T47D (cell line): Measurements from ENCODE around the gene SPTLC2.
A peak's percentile ranks its signal among the peaks of the same experiment; 100 is the strongest.

Experiments used
- DNase-seq, 2 experiments: peaks; one replicate each; pipeline versions ENCODE4 v3.0.0 to v3.0.0-alpha.2; 2011 to 2012; ENCODE audit warnings: low read depth in 1 of 2, low spot score in 1 of 2
- JUND ChIP-seq: IDR thresholded peaks from 2 replicates; pipeline ENCODE4 v1.6.1; 2012; ENCODE audit warnings: low read depth
- in situ Hi-C: cut with HindIII; loops from 2 replicates; pipeline ENCODE4 v1.10.0; 2016; ENCODE audit warnings: low sequenced_read_pairs, low pct_unique_long_range_greater_than_20kb

The SPTLC2 gene

GRCh38 chr14:77498120-77498979 is 118.1 kb downstream of the SPTLC2 start, which contains the start of gene ISM2:
TSS of gene ISM2 (minus strand) at chr14:77498816. CDS start at chr14:77498793, 23 bp downstream.
- in situ Hi-C loops: no loop called here
- peak; percentile 59 to 90 for DNase-seq
- TF ChIP-seq JUND: no peak

GRCh38 chr14:77495334-77495733 is 121.1 kb downstream of the SPTLC2 start:
- DNase-seq: no peak
- in situ Hi-C loops: no loop called here

GRCh38 chr14:77491056-77491455 is 125.4 kb downstream of the SPTLC2 start:
- no peak for DNase-seq
- in situ Hi-C loops: no loop called here
- TF ChIP-seq JUND: no peak

More at GRCh38 chr14:77495334-77495733, 121.1 kb downstream of the SPTLC2 start:
- no peak for TF ChIP-seq JUND

GRCh38 chr14:77490347-77490986 is 126.0 kb downstream of the SPTLC2 start:
- in situ Hi-C loops: no loop called here
- TF ChIP-seq JUND: no peak
- DNase-seq: no peak

- TF ChIP-seq JUND: no peak
- in situ Hi-C loops: no loop called here
- no peak for DNase-seq
Measured at GRCh38 chr14:77489041-77489440, 127.4 kb downstream of the SPTLC2 start.

GRCh38 chr14:77488558-77488957 is 127.9 kb downstream of the SPTLC2 start:
- no peak for DNase-seq
- TF ChIP-seq JUND: no peak
- in situ Hi-C loops: no loop called here

- in situ Hi-C loops: no loop called here
- TF ChIP-seq JUND: no peak
- DNase-seq: no peak
Measured at GRCh38 chr14:77485901-77486678, 130.3 kb downstream of the SPTLC2 start.

GRCh38 chr14:77485256-77485655 is 131.2 kb downstream of the SPTLC2 start:
- TF ChIP-seq JUND: no peak
- no peak for DNase-seq
- in situ Hi-C loops: no loop called here

- DNase-seq: no peak
- in situ Hi-C loops: no loop called here
- no peak for TF ChIP-seq JUND
Measured at GRCh38 chr14:77482422-77482821, 134.0 kb downstream of the SPTLC2 start.

- in situ Hi-C loops: no loop called here
- TF ChIP-seq JUND: no peak
- no peak for DNase-seq
Measured at GRCh38 chr14:77478796-77479195, 137.6 kb downstream of the SPTLC2 start.

GRCh38 chr14:77478029-77478428 is 138.4 kb downstream of the SPTLC2 start:
- no peak for DNase-seq
- in situ Hi-C loops: no loop called here
- no peak for TF ChIP-seq JUND

GRCh38 chr14:77475432-77476115 is 140.9 kb downstream of the SPTLC2 start:
- in situ Hi-C loops: no loop called here

More at GRCh38 chr14:77475432-77476115, 140.9 kb downstream of the SPTLC2 start:
- no peak for DNase-seq
- no peak for TF ChIP-seq JUND
